ENCODE data around the gene TNIP3. TPM values are rescaled to one million over a fixed set of nuclear protein-coding genes. Genes with fewer than 3 reads are reported as not detected.
A peak's percentile ranks its signal among the peaks of the same experiment; 100 is the strongest.

TNIP3 gene
- total and polyA plus RNA-seq, 7 experiments from 2014 or later: 0.30 to 1.8 (median 0.89) TPM

- no peak for ATAC-seq
These were observed 27.2 kb upstream of the TNIP3 start for GRCh38 chr4:121191361-121191760.

GRCh38 chr4:121190389-121190788, 26.3 kb upstream of the TNIP3 start:
- H3K9me3 Mint-ChIP-seq: no peaks in the 10 kb centered on the region
- DNase-seq: no peak
- CTCF ChIA-PET: interaction anchor here (0.7 to 4.2 kb wide), 8 partner anchors 11 to 100 kb away, joined by 3 to 90 read pairs (median 3); no protein-coding TSS in a partner anchor
- peaks cover 0 to 10% (median 0%) of the 10 kb centered on the region in 5 donors for H3K36me3 Mint-ChIP-seq
- H3K9me3 ChIP-seq (ENCODE audit: control insufficient read depth in 2 of 3, low read length in 3 of 3): no peaks in the 10 kb centered on the region
- peak overlapping the region; percentile 48 for H3K27ac ChIP-seq (ENCODE audit: low read depth, low read length)
- H3K27me3 Mint-ChIP-seq: no peaks in the 10 kb centered on the region
- no peak overlapping the region for H3K4me3 ChIP-seq (ENCODE audit: low read length)
- POLR2A ChIA-PET: interaction anchor here (0.8 to 9.8 kb wide), 12 partner anchors 8 to 78 kb away, joined by 3 to 63 read pairs (median 6); no protein-coding TSS in a partner anchor
- peaks cover 28 to 70% (median 62%) of the 10 kb centered on the region in 7 donors for H3K4me1 Mint-ChIP-seq
- H3K27me3 ChIP-seq (ENCODE audit: control insufficient read depth in 2 of 2, insufficient read depth in 2 of 2, low read length in 2 of 2): no peaks in the 10 kb centered on the region
- peak overlapping the region; percentile 81 to 92 (median 86) for H3K27ac Mint-ChIP-seq
- H3K4me3 Mint-ChIP-seq: peak overlapping the region; percentile 60 to 87 (median 78)
- no peaks in the 10 kb centered on the region for H3K36me3 ChIP-seq (ENCODE audit: control insufficient read depth in 2 of 3, insufficient read depth in 3 of 3, low read length in 3 of 3)
- ATAC-seq: no peak
- H3K4me1 ChIP-seq (ENCODE audit: control insufficient read depth in 2 of 2, insufficient read depth in 2 of 2, low read length in 2 of 2): peaks cover 32 to 50% of the 10 kb centered on the region in 2 donors
- intact Hi-C loops (cut with micrococcal nuclease): loop anchor here (1.0 to 10.0 kb wide), 16 partner anchors 8 to 1566 kb away; partner anchors contain the start of genes NDNF (in 1 of the 2), PDE5A (in 1 of the 2) and PRDM5 (in 1 of the 2)

More at GRCh38 chr4:121191361-121191760, 27.2 kb upstream of the TNIP3 start:
- H3K36me3 ChIP-seq (ENCODE audit: control insufficient read depth in 2 of 3, insufficient read depth in 3 of 3, low read length in 3 of 3): no peaks in the 10 kb centered on the region
- intact Hi-C loops (cut with micrococcal nuclease): loop anchor here (2.0 to 10.0 kb wide), 12 partner anchors 13 to 1567 kb away; partner anchors contain the start of genes NDNF (in 1 of the 2), PDE5A (in 1 of the 2) and PRDM5 (in 1 of the 2)
- peak overlapping the region; percentile 48 for H3K27ac ChIP-seq (ENCODE audit: low read depth, low read length)
- H3K4me3 ChIP-seq (ENCODE audit: low read length): no peak overlapping the region
- peak in 4 of 9 donors; percentile 28 to 41 (median 37) for DNase-seq
- Mint-ChIP-seq H3K36me3 (peaks cover 0 to 9% (median 0%) of the 10 kb centered on the region in 5 donors), H3K9me3 (no peaks in the 10 kb centered on the region), H3K27me3 (no peaks in the 10 kb centered on the region), H3K4me3 (peak overlapping the region in 8 of 10 donors; percentile 30 to 83 (median 56)), H3K27ac (peak overlapping the region in 8 of 9 donors; percentile 73 to 92 (median 84)), H3K4me1 (peaks cover 22 to 64% (median 60%) of the 10 kb centered on the region in 7 donors)
- CTCF ChIA-PET: interaction anchor here (0.7 to 4.2 kb wide), 18 partner anchors 9 to 101 kb away, joined by 3 to 90 read pairs (median 6); no protein-coding TSS in a partner anchor
- peaks cover 32 to 50% of the 10 kb centered on the region in 2 donors for H3K4me1 ChIP-seq (ENCODE audit: control insufficient read depth in 2 of 2, insufficient read depth in 2 of 2, low read length in 2 of 2)
- POLR2A ChIA-PET: interaction anchor here (1.1 to 9.8 kb wide), 6 partner anchors 9 to 52 kb away, joined by 3 to 63 read pairs (median 6); no protein-coding TSS in a partner anchor
- no peaks in the 10 kb centered on the region for H3K27me3 ChIP-seq (ENCODE audit: control insufficient read depth in 2 of 2, insufficient read depth in 2 of 2, low read length in 2 of 2)
- no peaks in the 10 kb centered on the region for H3K9me3 ChIP-seq (ENCODE audit: control insufficient read depth in 2 of 3, low read length in 3 of 3)

- ChIA-PET POLR2A (interaction anchor here (1.0 to 9.8 kb wide), 10 partner anchors 7 to 70 kb away, joined by 3 to 63 read pairs (median 7); no protein-coding TSS in a partner anchor), CTCF (interaction anchor here (1.0 to 4.2 kb wide), 5 partner anchors 11 to 63 kb away, joined by 3 to 90 read pairs (median 3); no protein-coding TSS in a partner anchor)
- Mint-ChIP-seq H3K27ac (peak overlapping the region; percentile 81 to 92 (median 86)), H3K4me1 (peaks cover 31 to 78% (median 71%) of the 10 kb centered on the region in 7 donors), H3K9me3 (no peaks in the 10 kb centered on the region), H3K27me3 (no peaks in the 10 kb centered on the region), H3K36me3 (peaks cover 0 to 13% (median 0%) of the 10 kb centered on the region in 5 donors), H3K4me3 (peak overlapping the region; percentile 60 to 87 (median 78))
- H3K9me3 ChIP-seq (ENCODE audit: control insufficient read depth in 2 of 3, low read length in 3 of 3): no peaks in the 10 kb centered on the region
- H3K27ac ChIP-seq (ENCODE audit: low read depth, low read length): peak overlapping the region; percentile 48
- intact Hi-C loops (cut with micrococcal nuclease): loop anchor here (1.0 to 10.0 kb wide), 18 partner anchors 7 to 1565 kb away; partner anchors contain the start of genes ANXA5 (in 1 of the 2), BLTP1 (in 1 of the 2), NDNF (in 1 of the 2) and PDE5A (in 1 of the 2)
- ATAC-seq: peak; percentile 98
- peak overlapping the region; percentile 19 for H3K4me3 ChIP-seq (ENCODE audit: low read length)
- no peaks in the 10 kb centered on the region for H3K27me3 ChIP-seq (ENCODE audit: control insufficient read depth in 2 of 2, insufficient read depth in 2 of 2, low read length in 2 of 2)
- peak; percentile 16 to 81 (median 70) for DNase-seq
- H3K4me1 ChIP-seq (ENCODE audit: control insufficient read depth in 2 of 2, insufficient read depth in 2 of 2, low read length in 2 of 2): peaks cover 32 to 50% of the 10 kb centered on the region in 2 donors
- no peaks in the 10 kb centered on the region for H3K36me3 ChIP-seq (ENCODE audit: control insufficient read depth in 2 of 3, insufficient read depth in 3 of 3, low read length in 3 of 3)
These were observed 25.4 kb upstream of the TNIP3 start for GRCh38 chr4:121189326-121190215.

GRCh38 chr4:121187206-121187605, 23.1 kb upstream of the TNIP3 start:
- Histone ChIP-seq H3K27me3 (ENCODE audit: control insufficient read depth in 2 of 2, insufficient read depth in 2 of 2, low read length in 2 of 2) (no peaks in the 10 kb centered on the region), H3K4me3 (ENCODE audit: low read length) (no peak overlapping the region), H3K4me1 (ENCODE audit: control insufficient read depth in 2 of 2, insufficient read depth in 2 of 2, low read length in 2 of 2) (peaks cover 40 to 50% of the 10 kb centered on the region in 2 donors), H3K27ac (ENCODE audit: low read depth, low read length) (no peak overlapping the region), H3K36me3 (ENCODE audit: control insufficient read depth in 2 of 3, insufficient read depth in 3 of 3, low read length in 3 of 3) (no peaks in the 10 kb centered on the region), H3K9me3 (ENCODE audit: control insufficient read depth in 2 of 3, low read length in 3 of 3) (no peaks in the 10 kb centered on the region)
- ChIA-PET CTCF (interaction anchor here (0.7 to 0.9 kb wide), 3 partner anchors 9 to 14 kb away, joined by 3 read pairs; no protein-coding TSS in a partner anchor), POLR2A (interaction anchor here (1.1 to 9.8 kb wide), 4 partner anchors 11 to 31 kb away, joined by 3 to 63 read pairs (median 6); no protein-coding TSS in a partner anchor)
- no peak for ATAC-seq
- Mint-ChIP-seq H3K4me1 (peaks cover 35 to 95% (median 79%) of the 10 kb centered on the region in 7 donors), H3K9me3 (peaks cover 0 to 3% (median 0%) of the 10 kb centered on the region in 11 donors), H3K27ac (peak overlapping the region in 3 of 9 donors; percentile 6 to 81 (median 68)), H3K27me3 (no peaks in the 10 kb centered on the region), H3K36me3 (peaks cover 0 to 15% (median 0%) of the 10 kb centered on the region in 5 donors), H3K4me3 (no peak overlapping the region)
- DNase-seq: no peak
- intact Hi-C loops (cut with micrococcal nuclease): loop anchor here (5.0 to 10.0 kb wide), 2 partner anchors 510 to 968 kb away; partner anchors contain the start of genes ANXA5 (in 1 of the 2) and BLTP1 (in 1 of the 2)

GRCh38 chr4:121185960-121186359, 21.8 kb upstream of the TNIP3 start:
- peak overlapping the region in 6 of 9 donors; percentile 13 to 84 (median 58) for H3K27ac Mint-ChIP-seq
- DNase-seq: no peak
- POLR2A ChIA-PET: interaction anchor here (0.7 to 9.8 kb wide), 2 partner anchors 21 to 29 kb away, joined by 3 to 63 read pairs; partner anchors contain the start of gene TNIP3

More at GRCh38 chr4:121185960-121186359, 21.8 kb upstream of the TNIP3 start:
- Histone ChIP-seq H3K27me3 (ENCODE audit: control insufficient read depth in 2 of 2, insufficient read depth in 2 of 2, low read length in 2 of 2) (no peaks in the 10 kb centered on the region), H3K36me3 (ENCODE audit: control insufficient read depth in 2 of 3, insufficient read depth in 3 of 3, low read length in 3 of 3) (no peaks in the 10 kb centered on the region), H3K9me3 (ENCODE audit: control insufficient read depth in 2 of 3, low read length in 3 of 3) (no peaks in the 10 kb centered on the region), H3K27ac (ENCODE audit: low read depth, low read length) (no peak overlapping the region), H3K4me1 (ENCODE audit: control insufficient read depth in 2 of 2, insufficient read depth in 2 of 2, low read length in 2 of 2) (peaks cover 39 to 44% of the 10 kb centered on the region in 2 donors), H3K4me3 (ENCODE audit: low read length) (no peak overlapping the region)
- Mint-ChIP-seq H3K27me3 (no peaks in the 10 kb centered on the region), H3K36me3 (peaks cover 0 to 20% (median 0%) of the 10 kb centered on the region in 5 donors), H3K4me1 (peaks cover 36 to 93% (median 79%) of the 10 kb centered on the region in 7 donors), H3K9me3 (peaks cover 0 to 3% (median 0%) of the 10 kb centered on the region in 11 donors), H3K4me3 (peak overlapping the region in 1 of 10 donors; percentile 29)
- CTCF ChIA-PET: interaction anchor here (0.6 kb wide), 1 partner anchor 124 kb away, joined by 3 read pairs; no protein-coding TSS in a partner anchor
- ATAC-seq: no peak
- intact Hi-C loops (cut with micrococcal nuclease): loop anchor here (5.0 to 10.0 kb wide), 2 partner anchors 511 to 969 kb away; partner anchors contain the start of genes ANXA5 (in 1 of the 2) and BLTP1 (in 1 of the 2)
